ENCODE data around the gene ABLIM3.

ABLIM3 gene

DNA sequence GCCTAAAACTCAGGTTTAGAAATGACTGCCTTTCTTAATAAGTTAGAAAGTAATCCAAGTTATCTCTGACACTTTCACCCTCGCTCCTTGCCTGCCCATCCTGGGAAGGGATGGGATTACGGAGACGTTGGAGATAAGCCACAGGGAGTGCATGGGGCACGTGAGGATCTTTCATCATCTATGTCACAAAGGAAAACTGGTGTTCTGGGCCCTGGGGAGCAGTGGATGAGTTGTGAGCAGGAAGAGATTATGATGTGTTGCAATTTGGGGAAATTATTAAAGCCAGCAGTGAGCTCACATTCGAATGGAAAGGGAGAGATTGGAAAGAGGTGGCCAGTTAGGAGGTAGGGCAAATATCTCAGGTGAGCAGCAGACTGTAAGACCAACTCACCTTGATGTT, 143.2 kb downstream of the ABLIM3 start:
- DNase-seq: no peak

- DNase-seq: no peak
Observed at GRCh38 chr5:149285153-149285552, 143.9 kb downstream of the ABLIM3 start.

- no peak for DNase-seq
Observed at GRCh38 chr5:149288436-149288835, 147.1 kb downstream of the ABLIM3 start.

DNA sequence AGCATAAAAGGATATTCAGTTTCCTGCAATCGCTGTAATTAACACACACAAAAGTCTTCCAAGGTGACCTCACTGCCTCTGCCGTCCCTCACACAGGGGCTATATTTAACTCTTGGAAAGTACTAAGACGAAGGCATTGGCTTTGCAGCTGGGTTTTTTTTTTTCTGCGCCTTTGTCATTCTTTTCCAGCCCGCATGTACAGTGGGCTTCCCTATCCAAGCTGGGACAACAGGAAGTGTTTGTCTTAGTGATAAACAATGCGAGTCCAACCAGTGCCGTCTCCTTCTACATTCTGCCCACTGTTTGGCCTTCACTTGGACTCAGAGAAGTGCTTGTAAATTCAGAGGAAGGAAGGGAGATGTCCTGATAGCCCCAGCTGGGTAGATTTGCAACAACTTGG, 148.0 kb downstream of the ABLIM3 start:
- no peak for DNase-seq

DNA sequence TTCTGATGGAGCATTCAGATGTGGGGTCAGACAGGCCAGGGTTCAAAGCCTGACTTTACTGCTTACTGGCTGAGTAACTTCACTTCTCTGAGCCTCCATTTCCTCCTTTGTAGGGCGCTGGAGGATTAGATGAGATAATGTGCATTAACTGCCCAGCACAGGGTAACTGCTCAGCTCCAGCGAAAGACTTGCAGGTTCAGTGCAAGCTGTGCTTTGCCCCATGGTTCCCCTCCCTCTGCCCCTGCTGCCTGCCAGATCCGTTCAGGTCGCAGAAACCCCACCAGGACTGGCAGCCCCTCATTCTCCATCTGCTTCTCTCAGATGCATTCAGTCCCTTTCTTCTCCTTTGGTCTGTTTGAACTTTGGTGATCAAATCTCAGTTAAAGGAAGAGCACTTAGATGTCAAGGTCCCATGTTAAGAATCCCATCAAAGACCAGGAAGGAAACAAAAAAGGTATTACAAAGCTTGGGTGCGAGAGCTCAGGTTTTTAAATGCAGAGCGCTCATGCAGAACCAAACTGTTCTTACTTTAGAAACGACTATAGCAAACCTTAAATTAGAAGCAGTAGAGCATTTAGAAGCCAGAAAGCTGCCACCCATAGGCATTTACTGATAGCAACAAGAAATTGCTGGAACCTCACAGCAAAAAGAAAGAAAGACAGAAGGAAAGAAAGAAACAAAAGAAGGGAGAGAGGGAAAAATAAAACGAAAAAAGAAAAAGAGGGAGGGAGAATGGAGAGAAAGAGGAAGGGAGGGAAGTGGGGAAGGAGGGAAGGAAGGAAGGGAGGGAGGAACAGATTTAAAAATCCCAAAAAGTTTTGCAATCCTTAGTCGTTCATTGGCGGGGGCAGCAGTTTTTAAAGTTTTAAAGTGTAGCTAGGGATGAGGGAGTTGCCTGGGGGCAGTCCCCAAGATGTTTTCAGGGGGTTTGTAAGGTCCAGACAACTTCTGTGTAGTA, 153.9 kb downstream of the ABLIM3 start:
- DNase-seq: no peak

- DNase-seq: no peak
Observed at GRCh38 chr5:149297340-149298025, 156.2 kb downstream of the ABLIM3 start.

- no peak for DNase-seq
Observed at GRCh38 chr5:149298163-149298562, 156.9 kb downstream of the ABLIM3 start.

DNA sequence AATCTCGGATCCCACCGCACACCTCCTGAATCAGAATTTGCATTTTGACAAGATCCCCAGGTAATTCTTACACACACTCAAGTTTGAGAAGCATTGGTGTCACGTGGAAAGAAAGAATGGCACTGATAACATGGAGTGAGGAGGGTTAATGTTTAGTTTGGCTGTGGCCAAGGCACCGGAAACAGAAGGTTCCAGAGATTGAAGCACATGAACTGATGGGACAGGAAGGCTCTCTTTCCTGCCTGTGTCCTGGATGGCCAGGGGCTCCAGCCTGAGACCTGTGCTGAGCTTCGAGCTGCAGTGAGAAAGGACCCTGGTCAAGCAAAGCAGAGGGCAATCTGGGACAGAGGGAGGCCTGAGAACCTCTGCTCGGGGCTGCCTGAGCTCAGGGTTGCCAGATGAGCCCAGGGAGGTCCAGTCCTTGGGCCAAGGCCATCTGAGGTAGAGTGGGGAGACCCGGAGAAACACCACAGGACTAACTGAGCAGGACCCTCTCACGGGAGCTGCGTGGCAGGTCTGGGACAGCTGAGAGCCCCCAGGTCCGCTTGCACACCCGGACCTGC, 157.6 kb downstream of the ABLIM3 start:
- no peak for DNase-seq

DNA sequence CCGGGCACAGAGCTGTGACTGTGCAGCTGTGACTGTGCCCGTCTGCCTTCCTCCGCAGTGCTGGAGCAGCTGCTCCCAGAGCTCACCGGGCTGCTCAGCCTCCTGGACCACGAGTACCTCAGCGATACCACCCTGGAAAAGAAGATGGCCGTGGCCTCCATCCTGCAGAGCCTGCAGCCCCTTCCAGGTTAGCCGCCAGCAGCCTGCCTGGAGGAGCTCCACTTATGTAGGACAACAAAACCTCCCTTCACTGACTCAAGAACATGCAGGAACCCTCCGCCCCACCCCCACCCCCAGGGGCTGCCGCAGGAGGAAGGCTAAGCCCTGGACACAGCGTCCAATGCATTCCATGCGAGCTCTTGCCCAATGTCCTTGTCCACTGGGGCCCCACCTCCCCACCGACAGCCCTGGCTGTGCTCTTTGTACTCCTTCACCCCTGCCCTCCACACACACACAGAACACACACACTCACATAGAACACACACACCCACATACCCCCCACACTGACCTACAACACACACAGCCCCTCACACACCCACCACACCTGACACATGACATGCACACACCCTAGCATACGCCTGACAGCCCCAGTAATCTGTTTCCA, 158.3 kb downstream of the ABLIM3 start:
- no peak for DNase-seq

DNA sequence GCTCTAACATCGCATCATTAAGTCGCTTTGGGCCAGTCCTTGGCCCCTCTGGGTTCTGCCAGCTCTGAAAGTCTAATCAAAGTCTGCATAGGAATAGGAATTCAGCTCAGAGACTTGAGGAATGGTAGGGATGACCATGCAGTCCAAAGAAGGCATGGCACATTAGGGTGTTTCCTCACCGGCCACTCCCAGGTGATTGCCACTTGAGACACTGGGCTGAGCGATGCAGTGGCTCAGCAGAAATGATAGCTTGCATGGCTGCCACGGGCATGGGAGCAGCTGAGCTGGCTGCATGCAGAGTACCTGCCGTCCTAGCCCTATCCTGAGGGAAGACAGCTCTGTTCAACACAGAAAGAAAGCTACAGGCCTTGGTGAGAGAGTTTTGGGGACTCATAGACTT, 159.1 kb downstream of the ABLIM3 start:
- no peak for DNase-seq

DNA sequence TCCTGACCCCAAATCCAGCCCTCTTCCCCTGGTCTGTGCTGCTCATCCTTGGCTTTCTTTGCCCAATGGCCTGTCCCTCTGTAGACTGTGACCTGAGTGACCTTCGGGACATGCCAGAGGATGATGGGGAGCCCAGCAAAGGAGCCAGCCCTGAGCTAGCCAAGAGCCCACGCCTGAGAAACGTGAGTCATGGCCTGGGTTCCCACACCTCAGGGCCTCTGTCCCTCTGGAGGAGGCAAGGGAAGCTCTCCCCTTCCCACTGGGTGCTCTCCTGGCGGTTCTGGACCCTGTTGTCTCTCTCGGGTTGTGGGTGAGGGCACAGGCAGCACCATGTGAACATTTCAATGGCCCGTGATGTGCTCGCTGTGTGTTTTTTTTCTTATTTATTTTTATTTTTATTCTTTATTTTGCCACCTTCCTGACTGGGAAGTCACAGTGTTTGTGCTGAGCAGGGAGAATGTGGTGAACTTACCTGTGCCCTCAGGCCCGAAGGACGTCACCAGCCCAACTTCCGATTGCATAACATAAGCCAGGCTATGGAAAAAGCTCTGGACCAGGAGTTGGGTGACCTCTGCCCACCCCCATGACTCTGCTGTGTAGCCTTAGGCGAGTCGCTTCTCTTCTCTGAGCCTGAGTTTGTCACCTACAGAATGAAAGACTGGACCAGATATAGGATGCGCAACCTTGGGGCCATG, 159.9 kb downstream of the ABLIM3 start:
- no peak for DNase-seq

DNA sequence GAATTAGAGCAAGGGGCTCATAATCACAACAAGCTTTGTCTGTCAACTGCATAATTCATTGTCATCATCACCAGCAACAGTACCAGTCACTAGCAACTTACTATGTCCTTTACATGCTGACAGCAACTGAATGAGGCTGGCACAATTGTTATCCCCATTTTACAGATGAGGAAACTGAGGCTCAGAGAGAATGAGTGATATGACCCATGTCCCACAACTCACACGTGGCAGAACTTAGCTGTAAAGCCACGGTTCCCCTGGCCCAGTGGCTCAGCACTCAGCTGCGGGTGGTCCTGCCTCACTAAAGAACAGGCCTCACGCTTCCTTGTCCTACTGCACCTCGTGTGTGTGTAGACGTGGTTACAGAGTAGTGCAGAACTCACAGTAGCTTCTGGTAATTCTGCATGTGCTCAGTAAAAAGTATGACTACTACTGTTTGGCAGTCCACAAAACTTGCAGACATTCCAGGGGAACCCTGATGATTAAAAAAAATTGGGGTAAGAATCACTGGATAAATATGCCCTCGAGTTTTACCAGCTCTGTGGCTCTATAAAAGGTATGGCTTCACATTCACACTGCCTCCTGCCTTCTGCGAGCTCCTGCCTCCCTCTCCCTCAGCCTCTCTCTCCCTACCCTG, 160.6 kb downstream of the ABLIM3 start:
- DNase-seq: no peak

GRCh38 chr5:149302641-149303040, 161.3 kb downstream of the ABLIM3 start:
- DNase-seq: no peak

DNA sequence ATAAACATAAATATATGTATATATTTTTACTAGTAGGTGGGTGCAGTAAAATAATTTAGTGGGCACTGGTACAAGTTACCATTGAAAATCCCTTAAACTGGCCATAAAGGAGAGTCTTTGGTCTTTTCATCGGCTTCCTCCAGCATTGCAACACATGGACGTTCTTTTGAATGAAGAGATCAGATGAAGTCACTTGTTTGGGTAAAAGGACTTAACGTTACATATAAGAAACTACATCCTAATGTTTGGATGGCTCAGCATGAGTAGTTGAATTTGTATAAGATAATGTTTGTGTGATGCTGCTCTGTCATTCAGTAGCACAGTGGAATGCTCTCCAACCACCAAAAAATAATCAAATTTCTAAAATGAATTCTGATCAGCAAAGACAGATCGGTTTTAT, 161.9 kb downstream of the ABLIM3 start:
- DNase-seq: no peak

DNA sequence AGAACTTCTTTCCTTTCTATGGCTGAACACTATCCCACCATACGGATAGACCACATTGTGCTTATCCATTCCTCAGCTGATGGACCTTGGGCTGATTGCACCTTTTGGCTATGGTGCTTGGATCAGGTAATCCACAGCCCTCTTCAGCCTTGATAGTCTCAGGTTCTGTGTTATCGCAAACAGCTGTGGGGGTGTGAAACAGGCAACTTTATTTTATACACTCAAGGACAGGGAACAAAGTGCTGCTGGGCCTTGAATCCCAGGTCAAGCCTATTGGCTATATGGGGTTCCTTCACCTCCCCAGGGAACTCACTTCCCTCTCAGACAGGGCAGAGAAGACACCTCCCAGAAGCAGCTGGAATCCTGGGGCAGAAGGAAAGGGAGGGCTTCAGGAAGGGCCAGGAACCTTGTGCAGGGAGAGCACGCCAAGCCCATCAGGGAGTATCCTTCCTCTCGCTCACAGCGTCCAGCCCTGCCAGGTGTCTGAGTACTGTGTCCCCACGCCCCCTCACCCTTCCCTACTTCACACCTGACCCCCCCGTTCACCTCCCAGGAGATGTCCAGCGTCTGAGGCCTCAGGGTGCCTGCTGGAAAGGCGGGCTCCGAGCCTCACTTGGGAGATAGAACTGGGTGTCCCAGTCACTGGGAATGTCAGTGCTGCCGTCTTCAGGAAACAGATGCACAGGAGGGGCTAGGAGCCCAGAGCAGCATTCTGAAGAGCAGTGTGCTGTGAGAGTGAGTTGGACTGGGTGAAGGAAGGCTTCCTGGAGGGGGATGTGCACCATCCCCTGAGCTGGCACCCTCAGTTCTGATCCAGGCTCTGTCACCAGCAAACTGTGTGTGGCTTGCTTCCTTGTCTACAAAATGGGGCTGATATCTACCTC, 163.1 kb downstream of the ABLIM3 start:
- no peak for DNase-seq

DNA sequence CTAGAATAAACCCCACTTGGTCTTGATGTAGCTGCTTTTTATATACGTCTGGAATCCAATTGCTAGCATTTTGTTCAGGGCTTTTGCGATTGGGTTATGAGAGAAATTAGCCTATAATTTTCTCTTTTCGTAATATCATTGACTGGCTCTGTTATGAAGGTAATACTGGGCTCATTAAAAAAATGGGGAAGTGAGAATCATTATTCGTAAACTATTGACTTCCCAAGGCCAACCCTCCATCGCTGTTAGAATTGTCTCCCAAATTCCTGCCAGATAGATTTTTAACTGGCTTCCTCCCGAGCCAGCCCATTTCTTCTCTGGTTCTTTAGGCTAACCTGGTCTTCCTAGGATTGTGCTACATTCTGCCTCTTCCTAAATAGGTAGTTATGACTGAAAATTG, 168.1 kb downstream of the ABLIM3 start:
- DNase-seq: no peak

All from activated CD8-positive, alpha-beta memory T cell treated with anti-CD3 and anti-CD28 coated beads for 24 hours (primary cell).